Stomach (tissue), 9 donors: ENCODE data around the gene TSHZ2. TPM values are rescaled to one million over a fixed set of nuclear protein-coding genes. Genes with fewer than 3 reads are reported as not detected.
A peak's percentile ranks its signal among the peaks of the same experiment; 100 is the strongest.
"Not testable (repeated sequence)": the region's sequence is repeated elsewhere in the genome, so short reads cannot be mapped to it uniquely, and the experiment has no call there.

ENCODE experiments used
- DNase-seq, 2 donors: peaks; one replicate each; pipeline versions ENCODE4 v3.0.0 to v3.0.0-alpha.2; 2013 to 2019
- H3K27ac ChIP-seq, 5 donors: fragments of 200-600 bp in 4 of 5; sonication (generic) in 4 of 5; one replicate each; pipeline ENCODE4 v1.5.1; 2013 to 2019; ENCODE audit warnings: mild to moderate bottlenecking in 1 of 5, moderate library complexity in 1 of 5
- H3K27me3 ChIP-seq, 3 donors: fragments of 200-600 bp; sonication (generic); one replicate each; pipeline ENCODE4 v1.5.1; 2017 to 2019; ENCODE audit warnings: mixed run types in 1 of 3
- H3K36me3 ChIP-seq, 4 donors: fragments of 200-600 bp; sonication (generic); 1 replicate in 3 of 4; 2 replicates in 1 of 4; pipeline ENCODE4 v1.5.1; 2016 to 2019
- H3K4me1 ChIP-seq, 4 donors: fragments of 200-600 bp; sonication (generic); one replicate each; pipeline ENCODE4 v1.5.1; 2016 to 2019
- H3K4me3 ChIP-seq, 4 donors: fragments of 200-600 bp; sonication (generic) in 3 of 4; one replicate each; pipeline ENCODE4 v1.5.1; 2016 to 2019; ENCODE audit warnings: mild to moderate bottlenecking in 1 of 4
- H3K9me3 ChIP-seq, 4 donors: fragments of 200-600 bp; sonication (generic); one replicate each; pipeline ENCODE4 v1.5.1; 2016 to 2019
- CTCF ChIP-seq, 7 experiments: fragments of 450-650 bp in 4 of 7; fragments of 200-600 bp in 3 of 7; sonication (generic) in 3 of 7; IDR thresholded peaks; one replicate each; pipeline ENCODE4 v1.5.1; 2016 to 2019; ENCODE audit warnings: antibody characterized with exemption in 7 of 7, control low read depth in 2 of 7, mild to moderate bottlenecking in 1 of 7
- EP300 ChIP-seq: sonication (generic); formaldehyde crosslinking; IDR thresholded peaks from one replicate; pipeline ENCODE4 v1.6.1; 2017; ENCODE audit warnings: antibody characterized with exemption
- POLR2A ChIP-seq, 4 donors: fragments of 450-650 bp; IDR thresholded peaks; one replicate each; pipeline ENCODE4 v1.6.1; 2016; ENCODE audit warnings: antibody characterized with exemption in 4 of 4, control low read depth in 2 of 4, mild to moderate bottlenecking in 1 of 4, moderate library complexity in 1 of 4
- POLR2AphosphoS5 ChIP-seq, 3 donors: sonication (generic); formaldehyde crosslinking; IDR thresholded peaks; one replicate each; pipeline ENCODE4 v1.6.1; 2016; ENCODE audit warnings: antibody characterized with exemption in 3 of 3
- WGBS, 5 donors: extraction: QIAGEN DNeasy Blood & Tissue Kit in 3 of 5; methylation state at CpG; one replicate each; pipeline versions ENCODE4 v1.1.5 to v1.1.7; 2013 to 2018; 5-methylcytosine and 5-hydroxymethylcytosine counted together
- intact Hi-C: fragments of 100-400 bp; cut with DNase I; formaldehyde crosslinking; loops from one replicate; pipeline ENCODE4 v1.15.1; 2023; ENCODE audit warnings: low total_unique reads
- polyA plus RNA-seq, 3 donors: library from polyadenylated mRNA; stranded (reverse); fragments of 200-250 nt; gene quantifications; one replicate each; pipeline ENCODE4 v1.2.3, GENCODE V29; 2013
- total RNA-seq, 5 donors: library from RNA; depleted of rRNA; stranded (reverse); fragments of >200 nt; gene quantifications; one replicate each; pipeline versions ENCODE4 v1.1.0 to v1.2.3, GENCODE V29; 2014 to 2016
- donor health status: healthy with polysubstance abuse.
- donor health status: Bipolar disorder and iron deficiency.
- donor health status: healthy.

TSHZ2 gene
- total and polyA plus RNA-seq, 8 donors: 2.9 to 20.5 (median 5.8) TPM

GRCh38 chr20:53411891-53412290 is 439.7 kb downstream of the TSHZ2 start:
- intact Hi-C loops: no loop called here
- H3K27me3 ChIP-seq: no peaks in the 10 kb centered on the region

GRCh38 chr20:53412577-53413185 is 440.5 kb downstream of the TSHZ2 start:
- no peak overlapping the region for H3K27ac ChIP-seq
- WGBS, 5 donors: 61 to 73% (median 65%) methylated on average over 12 to 13 of the region's 13 CpGs

More at GRCh38 chr20:53411891-53412290, 439.7 kb downstream of the TSHZ2 start:
- TF ChIP-seq EP300 (no peak), POLR2AphosphoS5 (IDR thresholded peaks at IDR 0.05) (no peak), POLR2A (IDR thresholded peaks at IDR 0.05) (no peak), CTCF (IDR thresholded peaks at IDR 0.05) (no peak)
- Histone ChIP-seq H3K4me3 (no peak overlapping the region), H3K4me1 (peaks cover 0 to 12% (median 2%) of the 10 kb centered on the region in 4 donors), H3K36me3 (no peaks in the 10 kb centered on the region), H3K9me3 (no peaks in the 10 kb centered on the region), H3K27ac (no peak overlapping the region)
- no peak for DNase-seq
- WGBS, 5 donors: 83 to 91% (median 89%) methylated on average over 4 of the region's 4 CpGs

GRCh38 chr20:53413186-53413631 is 441.1 kb downstream of the TSHZ2 start:
- peaks cover 0 to 12% (median 2%) of the 10 kb centered on the region in 4 donors for H3K4me1 ChIP-seq
- intact Hi-C loops: no loop called here
- H3K36me3 ChIP-seq: no peaks in the 10 kb centered on the region
- peak; percentile 73 to 88 for DNase-seq
- H3K27ac ChIP-seq: no peak overlapping the region
- WGBS, 5 donors: 26 to 48% (median 33%) methylated on average over 15 of the region's 15 CpGs
- H3K27me3 ChIP-seq: no peaks in the 10 kb centered on the region
- H3K4me3 ChIP-seq: peak overlapping the region in 1 of 4 donors; percentile 24
- no peaks in the 10 kb centered on the region for H3K9me3 ChIP-seq
- peak in 5 of 7 experiments; percentile 21 to 83 (median 56) for TF ChIP-seq CTCF (IDR thresholded peaks at IDR 0.05)
- TF ChIP-seq POLR2A (IDR thresholded peaks at IDR 0.05): no peak
- TF ChIP-seq POLR2AphosphoS5 (IDR thresholded peaks at IDR 0.05): no peak

More at GRCh38 chr20:53412577-53413185, 440.5 kb downstream of the TSHZ2 start:
- DNase-seq: peak in 1 of 2 donors; percentile 24
- no peaks in the 10 kb centered on the region for H3K27me3 ChIP-seq
- intact Hi-C loops: no loop called here
- peak overlapping the region in 1 of 4 donors; percentile 24 for H3K4me3 ChIP-seq
- H3K4me1 ChIP-seq: peaks cover 0 to 12% (median 2%) of the 10 kb centered on the region in 4 donors
- no peaks in the 10 kb centered on the region for H3K9me3 ChIP-seq
- no peak for TF ChIP-seq POLR2A (IDR thresholded peaks at IDR 0.05)
- no peaks in the 10 kb centered on the region for H3K36me3 ChIP-seq

GRCh38 chr20:53413845-53414244 is 441.7 kb downstream of the TSHZ2 start:
- H3K9me3 ChIP-seq, DNase-seq, H3K4me3 ChIP-seq, H3K27me3 ChIP-seq, H3K27ac ChIP-seq, intact Hi-C loops, H3K36me3 ChIP-seq: not testable (repeated sequence)
- H3K4me1 ChIP-seq: peaks cover 0 to 12% (median 2%) of the 10 kb centered on the region in 4 donors
- 84 to 95% (median 89%) methylated on average over 1 of the region's 1 CpG for WGBS, 5 donors

GRCh38 chr20:53419693-53420460 is 447.7 kb downstream of the TSHZ2 start:
- H3K4me1 ChIP-seq: no peaks in the 10 kb centered on the region
- no peak overlapping the region for H3K4me3 ChIP-seq
- peaks cover 0 to 4% (median 0%) of the 10 kb centered on the region in 4 donors for H3K9me3 ChIP-seq
- no peak overlapping the region for H3K27ac ChIP-seq
- no peaks in the 10 kb centered on the region for H3K36me3 ChIP-seq
- intact Hi-C loops: no loop called here
- no peaks in the 10 kb centered on the region for H3K27me3 ChIP-seq
- WGBS, 5 donors: 85 to 91% (median 90%) methylated on average over 11 of the region's 11 CpGs
- TF ChIP-seq CTCF (IDR thresholded peaks at IDR 0.05) (no peak), POLR2A (IDR thresholded peaks at IDR 0.05) (no peak), POLR2AphosphoS5 (IDR thresholded peaks at IDR 0.05) (no peak), EP300 (no peak)
- DNase-seq: no peak
